Inferior parietal cortex (tissue), 1 donor: ENCODE data around the gene GOLGB1.
"Not testable (repeated sequence)": the region's sequence is repeated elsewhere in the genome, so short reads cannot be mapped to it uniquely, and the experiment has no call there.

Experiments
- DNase-seq: peaks from one replicate; pipeline ENCODE4 v3.0.0-alpha.2; 2016; ENCODE audit errors: extremely low spot score

GOLGB1 gene

DNA sequence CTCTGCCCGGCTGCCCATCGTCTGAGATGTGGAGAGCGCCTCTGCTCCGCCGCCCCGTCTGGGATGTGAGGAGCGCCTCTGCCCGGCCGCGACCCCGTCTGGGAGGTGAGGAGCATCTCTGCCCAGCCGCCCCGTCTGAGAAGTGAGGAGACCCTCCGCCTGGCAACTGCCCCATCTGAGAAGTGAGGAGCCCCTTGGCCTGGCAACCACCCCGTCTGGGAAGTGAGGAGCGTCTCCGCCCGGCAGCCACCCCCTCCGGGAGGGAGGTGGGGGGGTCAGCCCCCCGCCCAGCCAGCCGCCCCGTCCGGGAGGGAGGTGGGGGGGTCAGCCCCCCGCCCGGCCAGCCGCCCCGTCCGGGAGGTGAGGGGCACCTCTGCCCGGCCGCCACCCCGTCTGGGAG is 60.8 kb downstream of the GOLGB1 start:
- DNase-seq, result not testable (repeated sequence)

DNA sequence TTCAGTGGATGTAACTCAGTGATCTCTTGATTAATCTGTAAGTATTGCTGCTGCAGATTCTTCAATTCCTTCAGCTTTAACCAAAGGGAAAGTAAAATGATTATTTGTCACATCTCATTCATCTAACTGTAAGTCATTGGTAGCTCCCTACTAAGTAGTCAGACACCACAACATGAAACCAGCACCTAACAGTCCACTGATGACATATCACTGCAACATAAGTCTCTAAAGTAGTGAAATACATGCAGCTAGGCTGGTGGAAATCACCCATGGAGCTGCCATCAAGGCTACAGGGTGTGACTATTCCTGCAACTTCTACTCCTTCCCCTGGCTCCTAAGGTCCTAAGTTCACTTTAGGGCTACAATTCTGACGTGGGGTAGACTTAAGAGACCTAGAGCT is 67.7 kb downstream of the GOLGB1 start:
- no peak for DNase-seq

DNA sequence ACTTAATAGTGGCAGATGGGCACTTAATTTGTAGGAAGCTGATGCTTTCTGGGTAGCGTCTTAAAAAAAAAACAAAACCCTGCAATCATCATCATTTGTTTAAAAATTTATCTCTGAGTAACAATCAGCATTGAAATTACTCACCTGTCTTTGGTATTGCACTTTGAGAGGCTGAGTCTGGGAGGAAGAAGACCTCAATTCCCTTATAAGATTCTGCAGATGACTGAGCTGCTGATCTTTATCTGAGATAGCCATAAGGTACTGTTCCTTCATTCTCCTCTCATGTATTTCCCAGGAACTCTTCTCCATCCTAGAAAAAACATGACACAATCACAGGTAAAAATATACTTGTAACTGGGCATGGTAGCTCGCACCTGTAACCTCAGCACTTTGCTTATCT is 72.4 kb downstream of the GOLGB1 start:
- DNase-seq, result no peak

DNA sequence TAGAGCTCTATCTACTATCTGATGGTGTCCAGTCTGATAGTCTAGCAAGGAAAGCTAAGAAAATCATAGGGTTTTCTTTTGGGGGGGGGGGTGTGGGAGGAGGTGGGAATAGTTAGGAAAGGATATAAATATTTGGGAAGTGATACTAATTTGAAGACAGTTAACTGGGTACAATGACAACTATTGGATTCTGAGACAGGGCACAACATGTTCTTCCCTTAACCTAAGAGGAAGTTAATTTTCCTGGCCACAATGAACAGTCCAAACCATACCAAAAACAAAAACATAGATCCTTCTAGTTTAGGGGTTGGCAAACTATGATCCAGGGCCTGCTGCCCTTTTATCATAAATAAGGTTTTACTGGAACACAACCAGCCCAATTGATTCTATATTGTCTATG is 78.9 kb downstream of the GOLGB1 start:
- DNase-seq, result no peak

DNA sequence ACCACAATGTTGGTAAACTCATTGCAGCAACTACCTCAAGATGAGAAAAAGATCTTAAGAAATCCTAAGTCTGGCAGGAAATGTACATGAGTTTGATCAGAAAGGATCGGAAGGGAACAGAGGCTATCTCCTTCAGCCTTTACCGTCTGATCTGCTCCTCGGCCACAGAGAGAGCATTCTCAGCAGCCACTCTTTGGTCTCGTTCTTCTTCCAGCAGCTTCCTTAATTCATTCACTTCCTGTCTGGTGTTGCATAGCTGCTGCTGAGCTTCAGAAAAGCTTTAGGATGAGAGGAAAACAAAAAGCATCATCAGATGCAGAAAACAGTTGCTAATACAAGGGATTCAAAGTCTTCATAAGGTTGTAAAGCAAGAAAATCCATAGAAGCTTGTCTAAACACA is 82.2 kb downstream of the GOLGB1 start:
- no peak for DNase-seq

DNA sequence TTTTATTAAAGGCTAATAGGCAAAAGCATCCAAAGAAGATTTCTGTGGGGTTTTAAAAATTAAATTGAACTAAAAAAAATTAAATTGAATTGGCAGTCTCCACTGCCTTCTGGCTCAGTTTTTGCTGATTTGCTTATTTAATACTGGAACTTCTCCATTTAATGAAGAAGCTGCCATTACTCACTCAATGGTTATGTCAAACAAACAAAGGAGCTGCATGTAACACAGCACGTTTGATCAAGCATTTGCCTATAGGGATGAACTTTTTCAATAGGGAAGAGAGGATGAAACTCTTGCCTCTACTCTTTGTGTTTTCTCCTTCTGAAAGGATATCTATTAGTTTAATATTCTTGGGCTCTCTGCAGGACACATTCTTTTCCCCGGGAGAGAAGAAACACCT is 84.1 kb downstream of the GOLGB1 start:
- no peak for DNase-seq

DNA sequence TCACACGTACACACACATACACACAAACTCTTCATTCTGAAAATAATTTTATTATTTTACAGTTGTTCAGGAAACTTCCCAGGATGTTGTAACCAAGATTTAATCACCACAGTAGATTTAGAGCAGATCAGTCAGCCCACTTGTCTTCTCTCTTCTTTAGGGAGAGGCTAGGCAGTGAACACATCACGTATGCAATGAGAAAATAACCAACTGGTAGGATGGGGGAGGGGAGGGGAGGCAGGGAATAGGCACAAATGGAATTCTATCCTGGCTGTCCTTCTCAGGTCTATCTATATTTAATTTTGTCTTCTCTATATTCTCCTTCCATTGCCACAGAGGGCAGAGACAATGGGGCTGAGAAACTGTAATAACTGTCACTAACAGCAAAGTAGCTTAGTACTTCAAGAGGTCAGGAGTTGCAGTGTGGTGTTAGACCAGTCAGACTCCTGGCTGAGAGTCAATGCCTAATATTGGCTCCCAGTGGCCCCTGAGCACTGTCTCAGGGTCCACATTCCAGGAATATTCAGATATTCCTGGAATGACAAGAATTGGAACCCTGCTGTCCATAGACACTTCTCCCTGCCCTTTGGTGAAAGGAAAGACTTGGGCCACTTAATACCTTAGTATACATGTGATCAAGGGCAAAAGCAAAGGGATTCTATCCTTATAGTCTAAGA is 86.2 kb downstream of the GOLGB1 start:
- DNase-seq, result no peak

DNA sequence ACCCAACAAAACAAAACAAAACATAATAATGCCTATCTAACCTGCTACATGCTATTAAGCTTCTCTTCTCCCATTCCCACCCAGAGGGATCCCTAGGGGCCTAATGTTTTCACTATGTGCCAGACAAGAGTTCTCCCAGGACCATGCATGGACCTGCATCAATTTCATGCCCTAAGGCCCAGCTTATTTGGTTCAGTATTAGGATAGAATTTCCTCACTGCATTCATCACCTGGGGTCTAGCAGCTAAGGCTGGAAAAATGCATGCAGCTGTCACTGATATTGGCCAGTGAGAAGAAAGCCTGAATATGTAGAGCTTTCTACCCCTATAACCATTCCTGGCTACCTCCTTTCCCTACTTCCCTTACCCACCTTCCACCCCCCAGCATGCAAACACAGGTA is 86.8 kb downstream of the GOLGB1 start:
- DNase-seq, result no peak

DNA sequence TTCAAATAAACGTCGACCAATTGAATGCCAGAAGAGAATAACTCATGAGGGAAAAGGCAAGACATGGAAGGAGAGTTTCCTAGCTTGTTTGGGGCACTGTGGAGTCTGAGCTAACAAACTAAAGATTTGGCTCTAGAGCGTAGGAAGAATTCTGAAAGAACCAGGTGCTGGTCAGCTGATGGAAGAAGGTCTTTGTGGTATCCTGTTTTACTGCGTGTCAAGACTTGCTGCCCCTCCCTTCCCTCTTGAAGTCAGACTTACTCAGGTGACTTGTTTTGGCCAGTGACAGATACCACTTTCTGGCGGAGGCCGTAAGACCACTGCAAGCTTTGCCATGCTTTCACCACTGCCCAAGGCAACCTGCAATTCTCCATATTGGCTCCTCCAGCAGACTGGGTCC is 88.2 kb downstream of the GOLGB1 start:
- no peak for DNase-seq

DNA sequence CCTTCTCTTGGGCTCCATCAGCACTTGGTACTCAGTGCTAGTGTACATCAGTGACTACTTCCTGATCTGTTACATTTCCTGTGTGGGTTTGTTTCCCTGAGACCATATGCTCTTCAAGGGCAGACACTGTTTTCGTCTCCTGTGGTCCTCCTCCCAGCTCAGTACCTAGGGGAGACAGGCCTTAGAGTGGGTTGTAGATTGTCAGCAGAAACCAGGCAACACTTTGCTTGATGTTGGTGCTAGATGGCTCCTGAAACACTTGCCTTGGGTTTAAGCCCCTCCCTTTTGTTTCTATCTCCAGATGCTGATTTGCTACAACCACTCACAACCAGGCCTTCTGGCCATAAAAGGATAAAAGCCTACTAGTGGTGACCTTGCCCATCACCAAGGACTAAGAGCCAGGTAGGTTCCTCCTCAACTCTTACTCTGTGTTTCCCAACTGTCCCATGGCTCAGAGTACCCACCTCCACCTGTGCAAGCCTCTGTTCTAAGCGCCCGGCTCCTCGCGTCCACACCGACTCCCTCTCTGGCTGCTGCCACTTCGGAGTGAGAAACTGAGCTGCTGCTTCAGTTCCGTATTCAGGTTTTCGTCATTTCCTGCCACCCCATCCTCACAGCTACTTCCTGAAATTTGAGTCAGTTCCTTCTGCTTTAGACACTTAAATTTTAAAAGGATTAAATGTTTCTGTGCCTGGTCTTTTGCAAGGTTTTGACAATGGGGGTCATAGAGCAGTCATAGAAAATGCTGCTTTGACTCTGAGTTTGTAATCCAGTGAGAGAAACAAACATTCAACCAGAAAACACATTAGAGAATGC is 89.0 kb downstream of the GOLGB1 start, which contains the start of gene HCLS1:
HCLS1 (minus strand) TSS at position 548 of the 816 bp plus-strand sequence. CDS start 2,556 bp downstream, outside the sequence.
- DNase-seq, result no peak

DNA sequence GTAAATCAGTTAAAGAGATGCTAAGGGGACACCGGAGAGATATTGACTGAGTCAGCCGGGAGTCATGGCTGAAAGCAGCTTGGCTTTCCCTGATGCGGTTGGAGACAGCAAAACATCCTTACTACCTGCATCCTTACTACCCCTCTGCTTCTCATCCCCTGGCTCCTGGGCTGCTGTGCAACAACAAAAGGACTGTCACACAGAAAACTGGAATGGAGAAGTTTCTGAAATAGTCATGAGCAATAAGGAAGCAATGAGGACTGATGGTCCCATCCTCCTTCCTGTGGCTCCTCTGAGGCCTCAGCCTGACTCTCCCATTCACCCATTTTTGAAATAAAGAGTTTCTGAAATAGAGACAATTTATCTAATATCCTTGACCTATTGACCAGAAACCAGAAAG is 90.0 kb downstream of the GOLGB1 start:
- no peak for DNase-seq

DNA sequence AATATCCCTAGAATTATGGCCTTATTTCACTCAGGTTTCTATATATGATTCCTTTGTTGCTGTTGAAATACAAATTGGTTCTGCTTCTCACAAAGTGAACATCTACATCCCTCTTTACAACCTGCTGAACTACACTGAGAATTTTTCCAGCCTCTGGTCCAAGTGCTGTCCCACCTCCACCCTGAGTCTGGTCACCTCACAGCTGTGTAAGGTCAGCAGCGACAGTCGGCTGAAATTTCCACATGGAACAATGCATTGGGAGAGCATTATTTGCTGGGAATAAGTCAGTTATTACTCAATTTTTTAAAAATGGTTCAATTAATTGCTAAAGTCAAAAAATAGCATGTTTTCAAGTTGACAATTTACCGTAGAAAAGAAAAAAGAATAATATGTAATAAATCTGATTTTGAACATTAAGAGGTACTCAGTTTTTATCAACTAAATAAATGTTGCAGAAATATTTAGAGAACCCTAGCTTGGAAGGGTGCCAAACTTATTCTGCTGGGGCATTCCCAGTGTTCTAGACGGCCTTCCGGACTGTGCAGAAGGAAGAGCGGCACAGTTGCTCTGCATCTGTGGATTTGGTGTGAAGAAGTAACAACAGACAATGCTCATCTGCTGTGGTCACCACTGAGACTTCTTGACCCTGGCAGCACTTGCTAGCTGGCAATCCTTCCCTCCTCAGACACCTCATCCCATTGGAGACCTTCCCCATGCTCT is 90.7 kb downstream of the GOLGB1 start:
- DNase-seq, result no peak

DNA sequence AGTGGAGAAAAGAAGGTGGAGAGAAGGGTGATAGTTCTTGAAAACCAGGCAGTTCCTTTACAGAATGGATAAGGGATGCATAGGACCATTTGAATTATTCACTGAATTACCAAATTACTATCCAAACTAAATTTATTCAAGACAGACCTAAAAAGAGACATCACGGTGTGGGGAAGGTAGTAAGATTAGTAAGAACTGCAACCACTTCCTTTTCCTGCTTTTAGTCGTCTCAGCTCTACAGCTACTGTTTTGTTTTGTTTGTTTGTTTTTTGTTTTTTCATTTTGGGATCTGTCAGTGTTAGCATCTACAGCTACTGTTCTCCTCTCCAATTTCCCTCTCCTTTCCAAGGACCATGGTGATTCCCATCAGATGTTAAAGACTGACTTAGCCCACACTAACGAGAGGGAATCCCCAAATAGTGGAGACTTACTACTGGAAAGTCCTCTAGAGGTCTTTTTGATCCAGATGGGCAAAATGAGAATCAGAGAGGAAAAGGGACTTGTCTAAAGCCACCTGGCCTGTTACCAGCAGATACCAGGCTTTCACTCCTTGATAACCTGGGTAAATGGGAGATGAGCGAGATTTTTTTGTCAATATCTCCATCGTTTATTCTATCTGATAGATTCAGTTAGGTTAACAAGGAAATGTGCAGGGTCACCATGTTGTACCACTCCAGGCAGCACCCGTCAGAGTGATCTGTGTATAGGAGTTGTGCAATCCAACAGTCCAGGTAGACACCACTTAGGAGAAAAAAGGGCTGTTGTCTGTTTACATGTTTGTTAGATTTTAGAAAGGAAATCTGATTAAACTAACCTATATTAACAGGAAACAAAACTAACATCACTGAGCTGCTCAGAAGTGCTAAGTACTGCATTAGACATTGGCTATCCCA is 94.8 kb downstream of the GOLGB1 start:
- DNase-seq, result no peak

DNA sequence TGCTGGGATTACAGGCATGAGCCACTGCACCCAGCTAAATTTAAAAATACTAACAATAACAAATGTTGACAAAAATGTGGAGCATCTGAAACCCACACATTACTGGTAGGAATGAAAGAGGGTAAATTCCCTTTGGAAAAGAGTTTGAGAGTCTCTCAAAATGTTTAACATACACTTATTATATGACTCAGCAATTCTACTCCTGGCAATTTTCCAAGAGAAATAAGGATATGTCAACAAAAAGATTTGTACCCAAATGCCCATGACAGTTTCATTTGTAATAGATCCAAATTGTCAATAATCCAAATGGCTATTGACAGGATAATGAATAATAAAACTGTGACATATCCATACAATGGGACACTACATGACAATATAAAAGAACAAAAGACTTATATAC is 97.9 kb downstream of the GOLGB1 start:
- no peak for DNase-seq

DNA sequence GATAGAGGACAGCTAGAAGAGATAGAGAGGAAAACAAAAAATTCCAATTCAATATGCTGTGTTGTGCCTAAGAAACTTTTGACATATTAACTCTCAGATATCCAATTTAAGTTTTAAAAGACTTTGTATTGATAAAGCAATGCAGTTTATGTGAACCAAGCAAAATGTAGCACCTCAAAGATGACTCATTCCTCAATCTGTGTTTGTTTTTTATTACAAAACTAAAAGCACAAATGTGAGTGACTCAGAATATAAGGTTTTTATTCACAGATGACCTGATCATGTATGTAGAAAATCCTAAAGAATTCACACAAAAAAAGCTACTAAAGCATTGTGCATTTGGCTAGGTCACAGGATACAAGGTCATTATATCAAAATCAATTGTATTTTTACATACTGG is 99.9 kb downstream of the GOLGB1 start:
- DNase-seq, result no peak

DNA sequence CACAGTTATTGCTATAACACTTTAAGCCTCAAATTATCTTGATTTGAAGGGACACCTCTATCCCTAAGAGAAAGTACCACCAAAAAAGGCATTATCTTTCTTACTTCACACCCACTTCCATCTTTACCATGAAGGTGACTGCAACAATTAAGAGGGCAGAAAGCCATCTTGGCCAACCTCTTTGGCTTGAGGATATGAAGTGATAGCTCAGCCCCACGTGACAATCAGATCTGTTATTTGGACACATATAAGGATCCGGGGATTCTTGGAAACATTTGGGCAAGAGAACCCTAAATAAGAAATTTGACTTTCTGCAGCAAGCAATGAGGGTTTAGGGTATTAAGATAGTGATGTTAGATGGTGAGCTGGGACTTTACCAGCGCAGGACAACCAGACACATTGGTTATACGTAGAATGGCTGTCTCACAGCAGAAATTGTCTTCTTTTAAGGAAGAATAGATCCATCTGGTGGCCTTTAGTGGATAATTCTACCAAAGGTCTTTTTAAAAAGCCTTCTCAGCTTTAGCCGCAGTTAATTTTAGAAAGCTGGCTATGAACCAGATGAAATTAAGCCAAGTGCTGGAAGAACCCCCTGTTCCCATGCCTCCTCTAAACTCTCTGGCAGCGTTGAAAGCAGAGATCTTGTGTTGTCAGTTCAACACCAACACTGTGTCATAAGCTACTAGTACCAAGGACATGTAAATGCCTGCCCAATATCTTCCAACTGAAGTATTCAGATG is 101.2 kb downstream of the GOLGB1 start:
- DNase-seq, result no peak

DNA sequence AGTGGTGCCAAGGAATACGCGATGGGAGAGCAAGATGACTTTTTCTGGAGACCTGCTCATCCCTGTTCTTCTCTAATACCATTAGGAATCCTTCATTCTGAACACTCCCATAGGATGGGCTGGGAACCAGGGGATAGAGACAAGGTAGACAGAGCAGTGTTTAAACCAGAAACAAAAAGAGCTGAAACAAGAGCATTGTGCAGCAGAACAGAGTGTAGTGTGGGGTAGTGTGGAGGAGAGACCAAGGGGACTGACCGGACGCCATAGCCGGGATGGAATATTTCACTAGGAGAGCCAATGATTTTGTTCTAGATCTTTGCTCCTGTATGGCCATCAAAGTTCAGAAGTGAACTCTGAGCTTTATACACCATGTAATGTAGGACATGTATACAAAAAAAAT is 104.5 kb downstream of the GOLGB1 start:
- no peak for DNase-seq

DNA sequence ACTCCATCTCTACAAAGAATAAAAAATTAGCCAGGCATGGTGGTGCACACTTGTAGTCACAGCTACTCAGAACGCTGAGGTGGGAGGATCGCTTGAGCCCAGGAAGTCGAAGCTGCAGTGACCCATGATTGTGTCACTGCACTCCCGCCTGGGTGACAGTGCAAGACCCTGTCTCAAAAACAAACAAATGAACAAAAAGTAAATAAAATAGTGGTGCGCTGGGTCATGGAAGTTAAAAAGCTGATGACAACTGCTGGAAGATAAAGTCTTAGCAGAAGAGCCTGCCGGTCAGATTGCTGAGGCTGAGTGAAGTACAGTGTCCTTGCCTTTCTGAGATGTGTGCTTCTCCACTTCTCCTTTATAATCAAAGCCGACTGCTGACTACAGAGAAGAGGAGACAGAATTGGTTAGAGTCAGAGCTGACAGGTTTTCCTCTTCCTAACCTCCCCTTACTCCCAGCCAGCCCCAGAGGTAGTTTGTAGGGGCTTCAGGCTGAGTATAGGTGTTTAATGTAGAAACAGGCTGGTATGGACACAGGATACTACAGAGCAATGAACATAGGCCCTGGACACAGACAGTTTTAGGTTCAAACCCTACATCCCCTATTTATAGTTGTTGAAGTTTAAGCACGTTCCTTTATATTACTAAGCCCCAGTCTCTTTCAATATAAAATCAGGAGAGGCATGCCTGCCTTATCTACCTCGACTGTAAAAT is 106.8 kb downstream of the GOLGB1 start:
- DNase-seq, result no peak

DNA sequence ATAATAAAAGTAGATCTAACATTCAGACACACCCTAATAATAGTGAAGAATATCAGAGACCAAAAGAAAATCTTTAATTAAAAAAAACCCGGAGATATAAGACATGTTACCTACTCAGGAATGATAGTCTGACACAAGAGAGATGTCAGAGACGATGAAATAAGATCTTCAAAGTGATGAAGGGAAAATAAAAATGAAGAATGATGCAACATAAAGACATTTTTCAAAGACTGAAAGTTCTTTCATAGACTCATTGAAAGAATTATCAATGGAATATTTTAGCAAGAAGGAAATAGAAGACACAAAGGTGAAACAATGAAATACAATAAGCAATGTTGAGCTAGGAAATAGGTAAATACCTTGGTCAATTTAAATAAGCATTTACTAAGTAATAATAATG is 108.4 kb downstream of the GOLGB1 start:
- DNase-seq, result no peak

DNA sequence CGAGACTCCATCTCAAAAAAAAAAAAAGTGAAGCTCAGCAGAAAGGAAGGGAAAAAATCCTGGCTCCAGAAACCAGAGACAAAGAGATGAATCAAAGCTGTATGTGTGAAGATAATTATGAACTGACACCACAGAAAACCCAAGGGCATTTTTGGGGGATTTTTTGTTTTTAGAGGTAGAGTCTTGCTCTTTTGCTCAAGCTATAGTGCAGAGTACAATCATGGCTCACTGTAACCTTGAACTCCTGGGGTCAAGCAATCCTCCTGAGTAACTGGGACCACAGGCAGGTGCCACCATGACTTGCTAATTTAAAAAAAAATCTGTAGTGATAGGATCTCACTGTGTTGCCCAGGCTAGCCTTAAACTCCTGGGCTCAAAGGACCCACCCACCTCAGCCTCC is 111.6 kb downstream of the GOLGB1 start:
- DNase-seq, result no peak
